HG02623 (cell line): ENCODE data around the gene CDH13.

ENCODE experiments used
- ATAC-seq: cut with Tn5 transposase; IDR thresholded peaks from one replicate; pipeline ENCODE4 v1.9.1; 2021; ENCODE audit warnings: moderate library complexity; ENCODE audit not compliant: unreplicated experiment

The CDH13 gene

GRCh38 chr16:83443972-83444371, 817.2 kb downstream of the CDH13 start:
- no peak for ATAC-seq

DNA sequence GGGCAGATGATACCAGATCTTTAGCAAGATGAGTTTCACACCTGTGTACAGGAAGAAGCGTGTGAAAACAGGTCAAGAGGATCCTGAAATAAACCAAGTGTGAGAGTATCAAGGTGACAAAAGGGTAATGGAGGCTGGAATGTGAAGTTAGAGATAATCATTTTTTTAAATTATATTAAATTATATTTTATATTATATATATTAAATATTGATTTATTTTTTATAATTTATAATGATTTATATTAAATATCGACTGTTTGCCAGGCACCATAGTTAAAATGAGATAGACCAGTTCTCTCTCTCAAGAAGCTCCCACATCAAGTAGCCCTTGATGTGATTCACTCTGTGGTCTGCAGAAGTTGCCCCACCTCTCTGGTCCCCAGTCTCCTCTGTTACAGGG, 820.8 kb downstream of the CDH13 start:
- no peak for ATAC-seq

DNA sequence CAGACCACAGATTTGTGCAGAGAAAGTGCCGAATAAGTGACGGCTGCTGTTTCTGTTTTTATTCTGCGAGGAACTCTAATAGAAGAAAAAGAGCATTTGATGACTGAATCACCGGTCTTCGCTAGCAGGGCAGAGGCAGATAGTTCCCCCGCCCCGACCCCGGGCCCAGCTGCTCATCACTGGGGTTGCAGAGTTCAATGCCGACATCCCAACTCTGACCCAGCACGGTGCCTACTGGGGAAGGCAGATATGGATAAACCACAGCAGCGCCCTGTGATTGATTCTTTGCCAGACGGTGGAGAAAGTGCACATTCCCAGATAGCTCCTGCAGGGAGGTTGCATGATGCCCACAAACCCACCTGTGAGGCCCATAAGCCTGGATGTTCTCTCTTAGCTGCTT, 823.1 kb downstream of the CDH13 start:
- ATAC-seq: no peak

DNA sequence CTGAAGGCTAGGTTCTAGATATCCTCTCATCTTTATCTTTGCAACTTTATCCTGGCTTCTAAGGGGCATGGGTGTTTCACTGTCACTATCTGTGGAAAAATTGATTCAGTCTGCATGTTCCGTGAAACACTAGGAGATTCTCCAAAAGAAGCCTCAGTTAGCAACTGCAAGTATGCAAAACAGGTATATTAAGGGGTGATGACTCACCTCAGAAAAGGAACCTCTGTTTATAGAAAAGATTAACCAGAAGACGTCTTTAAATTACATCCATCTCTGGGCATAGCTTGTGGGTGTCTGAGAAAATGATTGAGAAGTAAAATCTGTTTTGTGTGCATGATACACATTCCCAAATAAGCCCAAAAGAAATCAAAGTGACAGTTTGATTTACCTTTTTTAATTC, 827.2 kb downstream of the CDH13 start:
- ATAC-seq: no peak

DNA sequence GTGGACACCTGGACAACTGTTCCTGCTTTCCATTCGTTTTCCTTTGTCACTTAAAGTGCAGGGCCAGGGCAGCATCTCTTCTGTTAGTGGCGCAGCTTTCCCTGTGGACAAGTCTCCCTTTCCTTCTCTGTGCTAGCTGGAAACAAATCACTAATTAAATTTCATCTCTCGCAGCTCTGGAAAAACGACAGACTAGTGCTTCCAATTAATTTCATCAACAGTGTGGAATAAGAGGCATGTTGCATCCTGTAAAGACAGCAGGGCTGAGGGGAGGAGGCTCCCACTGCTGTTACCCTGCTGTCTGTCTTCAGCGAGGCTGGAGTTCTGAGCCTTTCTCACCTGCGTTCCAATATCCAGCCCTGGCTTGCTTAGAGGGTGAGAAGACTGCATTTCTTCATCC, 828.9 kb downstream of the CDH13 start:
- no peak for ATAC-seq

DNA sequence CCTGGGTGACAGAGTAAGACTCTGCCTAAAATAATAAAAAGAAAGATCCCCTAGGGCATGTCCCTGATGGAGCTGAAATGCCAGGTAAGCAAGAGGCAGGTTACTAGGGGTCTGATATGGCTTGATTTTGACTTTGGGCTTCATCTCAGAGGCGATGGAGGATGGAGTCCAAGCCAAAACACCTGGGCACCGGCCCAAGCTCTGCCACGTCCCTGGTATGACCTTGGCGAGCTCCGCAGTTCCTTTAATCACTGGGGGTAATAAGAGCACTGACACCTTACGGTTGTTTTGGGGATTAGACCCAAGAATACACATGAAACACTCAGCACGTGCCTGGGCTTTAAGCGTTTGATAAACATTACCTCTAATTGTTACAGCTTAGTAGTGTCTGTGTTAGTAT, 830.2 kb downstream of the CDH13 start:
- ATAC-seq: no peak

- peak; percentile 73 for ATAC-seq
Observed at GRCh38 chr16:83458612-83459011, 831.8 kb downstream of the CDH13 start.

DNA sequence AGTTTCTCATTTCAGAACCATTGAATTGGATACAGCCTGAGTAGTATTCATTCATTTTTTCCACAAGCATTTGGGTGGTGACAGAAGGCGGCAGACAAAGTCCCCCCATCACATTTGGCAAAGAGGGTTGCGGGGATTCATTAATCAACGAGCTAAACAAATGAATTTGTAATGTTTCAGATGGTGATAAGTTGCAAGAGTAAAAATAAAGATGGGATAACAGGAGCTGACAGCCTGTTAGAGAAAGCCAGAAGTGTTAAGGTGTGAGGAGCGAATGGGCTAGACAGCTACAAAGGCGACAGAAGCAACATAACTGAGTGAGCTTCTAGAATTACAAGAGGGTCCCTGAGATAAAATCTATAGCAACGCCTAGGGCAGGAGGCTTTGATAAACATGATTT, 838.2 kb downstream of the CDH13 start:
- ATAC-seq: no peak

- ATAC-seq: no peak
Observed at GRCh38 chr16:83470416-83470815, 843.6 kb downstream of the CDH13 start.

GRCh38 chr16:83472776-83473501, 846.2 kb downstream of the CDH13 start:
- no peak for ATAC-seq

DNA sequence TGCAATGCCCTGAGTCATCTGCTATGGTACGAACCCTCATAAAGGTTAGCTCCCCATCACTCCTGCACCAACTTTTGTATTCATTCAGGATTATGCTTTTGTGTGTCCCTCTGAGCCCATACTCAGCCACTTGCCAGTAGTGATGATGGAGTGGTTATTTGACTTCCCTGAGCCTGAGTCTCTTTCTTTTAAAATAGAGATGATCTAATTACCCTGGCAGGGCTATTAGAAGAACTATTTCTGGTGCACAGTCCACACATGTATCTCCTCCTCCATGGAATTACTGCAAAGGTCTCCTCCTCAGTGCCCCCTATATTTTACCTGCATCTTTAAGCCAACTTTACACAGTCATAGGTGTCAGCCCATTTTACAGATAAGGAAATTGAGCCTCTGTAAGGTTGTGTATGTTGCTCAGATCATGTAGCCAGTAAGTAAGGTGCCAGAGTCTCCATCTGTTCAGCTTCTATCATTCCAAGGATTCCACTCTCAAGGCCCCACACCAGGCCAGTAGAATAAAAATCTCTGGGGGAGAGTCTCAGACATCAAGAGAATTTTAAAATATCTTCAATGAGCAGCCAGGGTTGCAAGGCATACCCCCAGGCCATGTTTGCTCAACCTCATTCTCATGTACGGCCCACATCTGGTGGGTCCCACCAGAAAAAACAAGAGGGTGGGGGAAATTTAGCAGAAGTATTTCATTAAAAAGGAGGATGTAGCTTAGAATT, 847.3 kb downstream of the CDH13 start:
- ATAC-seq: no peak

GRCh38 chr16:83475108-83475507, 848.3 kb downstream of the CDH13 start:
- no peak for ATAC-seq

GRCh38 chr16:83481589-83481988, 854.8 kb downstream of the CDH13 start:
- ATAC-seq: no peak

GRCh38 chr16:83482545-83483162, 855.9 kb downstream of the CDH13 start:
- ATAC-seq: no peak

DNA sequence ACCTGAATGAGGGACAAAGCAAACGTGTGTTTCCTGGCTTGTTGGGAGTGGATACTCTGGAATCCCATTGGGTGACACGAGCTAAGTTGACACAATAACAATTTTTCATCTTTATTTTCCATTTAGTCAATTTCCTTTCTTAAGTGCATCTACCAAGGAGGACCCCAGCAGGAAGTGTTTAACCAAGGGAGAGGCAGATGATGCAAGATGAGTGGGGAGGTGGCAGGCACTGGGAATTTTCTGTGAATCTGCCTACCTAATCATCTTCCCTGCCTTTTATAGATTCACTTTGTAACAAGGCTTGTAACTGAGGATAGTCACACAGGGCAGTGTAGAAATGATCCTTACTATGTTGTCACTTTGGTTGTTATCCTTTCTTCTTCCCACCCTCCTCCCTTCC, 863.3 kb downstream of the CDH13 start:
- no peak for ATAC-seq

GRCh38 chr16:83494459-83494858, 867.7 kb downstream of the CDH13 start:
- ATAC-seq: no peak

DNA sequence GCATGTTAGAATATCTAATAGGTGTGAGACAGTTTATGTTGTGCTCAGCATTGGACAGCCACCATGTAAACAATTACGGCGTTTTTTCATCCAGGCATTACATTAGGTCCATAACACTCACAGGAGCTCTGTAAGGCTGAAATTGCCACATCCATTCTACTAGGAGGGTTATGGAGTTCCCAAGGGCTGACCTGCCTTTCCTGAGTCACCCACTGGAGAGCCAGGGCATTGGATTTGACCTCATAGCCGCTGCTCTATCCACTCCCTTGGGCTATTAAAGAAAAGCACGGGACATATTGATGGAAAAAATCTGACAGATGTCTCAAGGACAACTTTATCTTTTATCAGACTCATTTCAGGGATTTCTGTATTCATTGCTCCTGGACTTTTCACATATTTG, 874.7 kb downstream of the CDH13 start:
- ATAC-seq: no peak

DNA sequence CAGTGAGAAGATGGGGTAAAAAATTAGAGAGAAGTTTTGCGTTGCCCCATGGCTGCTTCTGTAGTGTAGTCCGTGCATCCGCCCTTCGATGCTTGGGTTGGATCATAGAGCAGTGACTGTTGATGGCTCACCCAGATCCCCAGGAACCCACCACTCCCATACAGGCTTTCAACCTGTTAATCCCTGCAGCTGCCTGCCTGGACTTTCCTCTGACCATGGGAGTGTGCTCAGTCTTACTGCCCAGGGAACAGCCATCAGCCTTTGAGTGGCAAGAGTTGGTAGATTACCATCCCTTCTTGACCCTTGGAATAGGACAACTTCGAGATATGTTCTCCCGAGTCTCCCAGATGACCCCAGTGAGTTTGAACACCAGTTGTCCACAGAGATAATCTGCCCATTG, 881.5 kb downstream of the CDH13 start:
- no peak for ATAC-seq

- no peak for ATAC-seq
Observed at GRCh38 chr16:83509316-83509715, 882.5 kb downstream of the CDH13 start.

- ATAC-seq: no peak
Observed at GRCh38 chr16:83510906-83511305, 884.1 kb downstream of the CDH13 start.

GRCh38 chr16:83513008-83513755, 886.4 kb downstream of the CDH13 start:
- ATAC-seq: no peak
